Measurements from ENCODE around the gene MYCN.

MYCN gene

GRCh38 chr2:15932394-15933183 is 7.8 kb upstream of the MYCN start:
- DNase-seq: no peak

- DNase-seq: no peak
Measured at GRCh38 chr2:15933184-15933845, 7.0 kb upstream of the MYCN start.

GRCh38 chr2:15934291-15934945 is 5.9 kb upstream of the MYCN start:
- DNase-seq: no peak

- DNase-seq: no peak
Measured at GRCh38 chr2:15935189-15935588, 5.2 kb upstream of the MYCN start.

GRCh38 chr2:15935675-15936074 is 4.7 kb upstream of the MYCN start:
- no peak for DNase-seq

- DNase-seq: no peak
Measured at GRCh38 chr2:15936277-15937104, 3.9 kb upstream of the MYCN start.

- no peak for DNase-seq
Measured at GRCh38 chr2:15937105-15937881, 3.1 kb upstream of the MYCN start.

GRCh38 chr2:15937882-15938802 is 2.2 kb upstream of the MYCN start:
- no peak for DNase-seq

- DNase-seq: no peak
Measured at GRCh38 chr2:15938803-15939555, 1.4 kb upstream of the MYCN start.

- peak in 1 of 2 experiments; percentile 75 for DNase-seq
Measured at GRCh38 chr2:15939556-15939853, 845 bp upstream of the MYCN start.

- DNase-seq: peak in 1 of 2 experiments; percentile 74
Measured at GRCh38 chr2:15940661-15941480, 521 bp downstream of the MYCN start.

- DNase-seq: peak; percentile 78 to 80
Measured at GRCh38 chr2:15941481-15941850, 1.1 kb downstream of the MYCN start.

- DNase-seq: peak; percentile 42 to 75
Measured at GRCh38 chr2:15941871-15942710, 1.7 kb downstream of the MYCN start.

- peak in 1 of 2 experiments; percentile 62 for DNase-seq
Measured at GRCh38 chr2:15942711-15943345, 2.5 kb downstream of the MYCN start.

GRCh38 chr2:15943378-15944280 is 3.3 kb downstream of the MYCN start:
- peak; percentile 62 to 84 for DNase-seq

GRCh38 chr2:15944325-15945017 is 4.1 kb downstream of the MYCN start:
- no peak for DNase-seq
